GM18951 (cell line): ENCODE results near the gene RXRA.

Experiments used
- POLR2A ChIP-seq: IDR thresholded peaks from 4 replicates; pipeline ENCODE4 v1.6.1; 2011; ENCODE audit warnings: mild to moderate bottlenecking; ENCODE audit not compliant: insufficient read length, insufficient read depth; ENCODE audit errors: extremely low read depth
- in situ Hi-C: fragments of 300-500 bp; cut with MboI; formaldehyde crosslinking; loops from one replicate; pipeline ENCODE4 v1.12.0; 2022; ENCODE audit warnings: low sequenced_read_pairs, mixed read lengths, inconsistent platforms; ENCODE audit not compliant: unreplicated experiment

Gene RXRA

DNA sequence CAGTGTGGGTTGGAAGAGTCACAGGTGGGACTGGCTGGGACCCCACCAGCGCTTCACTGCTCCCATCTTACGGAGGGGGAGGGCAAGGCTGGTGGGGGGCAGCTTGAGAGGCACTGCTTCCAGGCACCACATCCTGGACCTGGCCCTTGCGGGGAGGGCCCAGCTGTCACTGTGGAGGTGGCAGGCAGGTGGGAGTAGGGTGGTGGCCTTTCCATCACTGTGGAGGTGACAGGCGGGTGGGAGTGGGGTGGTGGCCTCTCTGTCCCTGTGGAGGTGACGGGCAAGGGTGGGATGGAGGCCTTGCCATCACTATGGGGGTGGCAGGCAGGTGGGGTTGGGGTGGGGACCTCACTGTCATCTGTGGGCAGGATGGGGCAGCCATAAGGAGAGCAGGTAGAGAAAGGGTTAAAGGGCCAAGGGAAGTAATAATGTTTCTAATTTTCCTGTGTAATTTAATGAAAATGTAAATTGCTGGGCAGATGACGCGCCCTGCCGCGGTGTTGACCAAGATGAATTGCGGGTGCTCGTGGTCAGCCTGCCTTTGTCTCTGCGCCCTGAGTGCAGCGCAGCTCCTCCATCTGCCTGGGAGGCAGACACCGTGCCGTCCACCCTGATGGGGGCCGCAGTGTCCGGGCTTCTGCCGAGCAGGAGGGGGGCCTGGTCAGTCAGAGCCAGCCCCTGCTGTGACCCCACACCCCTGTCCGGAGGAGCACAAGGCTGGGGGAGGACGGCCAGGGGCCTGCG lies 20.8 kb downstream of the RXRA start:
- in situ Hi-C loops: no loop called here
- no peak for TF ChIP-seq POLR2A

DNA sequence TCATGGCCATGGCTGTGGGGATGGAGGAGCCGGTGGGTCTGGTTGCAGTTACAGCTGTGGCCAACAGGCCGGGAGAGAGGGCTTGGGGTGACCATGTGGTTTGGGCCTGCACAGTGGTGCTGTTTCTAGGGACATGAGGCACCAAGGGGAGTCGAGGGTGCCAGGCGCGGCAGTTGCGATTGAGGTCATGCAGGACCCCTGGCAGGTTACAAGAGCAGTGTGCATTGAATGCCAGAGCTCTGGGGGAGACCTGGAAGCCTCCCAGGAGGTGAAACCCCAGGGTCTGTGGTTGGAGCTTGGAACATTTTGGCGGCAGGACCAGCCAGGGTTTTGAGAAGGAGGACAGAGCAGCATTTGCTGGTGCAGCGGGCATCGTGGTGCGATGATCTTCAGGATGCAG lies 21.7 kb downstream of the RXRA start:
- no peak for TF ChIP-seq POLR2A
- in situ Hi-C loops: no loop called here

DNA sequence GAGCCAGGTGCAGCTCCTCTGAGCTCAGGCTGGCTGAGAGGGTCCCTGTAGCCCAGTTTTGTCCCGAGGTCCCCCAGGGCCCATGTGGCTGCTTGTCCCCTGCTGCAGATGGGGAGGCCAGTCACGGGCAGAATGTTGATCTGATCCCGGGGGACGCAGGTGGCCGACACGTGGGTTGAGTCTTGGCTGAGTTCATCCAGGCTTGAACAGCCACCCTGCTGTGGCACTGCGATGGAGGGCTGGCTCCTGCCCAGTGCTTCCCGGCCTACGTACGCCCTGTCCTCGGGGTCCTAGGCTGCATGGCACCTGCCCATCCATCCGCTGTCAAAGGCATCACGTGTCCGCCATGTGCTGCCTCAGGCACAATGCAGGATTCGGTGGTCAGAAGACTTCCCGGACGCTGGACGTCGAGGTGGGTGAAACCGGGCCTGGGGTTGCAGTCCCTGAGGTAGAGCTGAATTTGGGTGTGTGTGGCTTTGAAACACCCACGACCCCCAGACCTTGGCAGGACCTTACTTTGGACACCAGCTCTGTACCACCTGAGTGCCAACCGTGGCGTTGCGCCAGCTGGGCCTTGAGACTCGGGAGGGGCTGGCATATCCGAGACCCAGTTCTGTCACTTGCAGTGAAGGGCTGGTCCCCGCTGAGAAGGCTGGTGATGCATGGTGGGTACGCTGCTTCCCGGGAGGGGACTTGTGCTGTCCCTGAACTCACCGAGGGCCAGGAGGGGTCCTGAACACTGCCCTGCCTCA lies 22.3 kb downstream of the RXRA start:
- in situ Hi-C loops: no loop called here
- TF ChIP-seq POLR2A: no peak

DNA sequence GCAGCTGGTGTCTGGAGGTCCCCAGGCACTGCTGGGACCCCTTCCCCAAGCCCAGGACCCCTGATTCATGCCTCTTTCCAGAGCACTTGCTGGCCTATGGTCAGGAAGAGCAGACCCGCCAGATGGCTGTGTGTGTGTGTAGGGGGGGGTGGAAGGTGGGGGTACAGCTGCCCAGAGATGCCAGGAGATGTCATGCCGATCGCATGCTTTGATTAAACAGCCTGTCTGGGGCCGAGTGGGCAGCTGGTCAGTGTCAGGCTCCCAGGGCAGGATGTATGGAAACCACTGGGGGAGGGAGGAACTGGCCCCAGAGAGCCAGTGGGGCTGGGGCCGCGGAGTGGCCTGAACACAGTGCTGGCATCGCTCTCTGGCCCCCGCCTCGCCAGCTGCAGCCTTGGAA lies 23.7 kb downstream of the RXRA start:
- in situ Hi-C loops: no loop called here
- no peak for TF ChIP-seq POLR2A

DNA sequence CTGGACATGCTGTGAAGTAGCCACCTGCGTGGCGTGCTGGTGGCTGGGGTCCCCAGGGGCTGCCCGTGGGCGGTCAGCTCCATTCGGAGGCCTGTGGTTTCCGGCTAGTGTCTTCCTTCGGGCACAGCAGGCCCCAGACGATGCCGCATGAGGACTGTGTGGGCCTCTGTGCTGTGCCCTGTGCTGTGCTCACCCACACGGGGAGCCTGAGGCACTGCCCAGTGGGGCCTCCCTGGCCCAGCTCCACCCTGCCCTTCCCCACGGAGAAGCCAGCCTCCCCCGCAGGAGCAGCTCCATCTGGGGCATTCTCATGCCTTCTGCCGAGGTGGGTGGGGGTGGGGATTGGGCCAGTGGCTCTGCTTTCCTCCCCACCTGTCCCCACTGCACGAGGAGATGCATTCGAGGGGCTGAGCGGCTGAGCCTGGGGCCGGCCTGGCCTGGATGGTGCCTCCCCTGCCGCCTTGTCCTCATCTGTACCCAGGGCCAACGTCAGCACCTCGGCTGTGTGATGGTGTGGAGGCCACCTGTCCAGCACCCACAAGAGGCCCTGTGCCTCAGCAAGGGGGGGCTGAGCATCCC lies 24.2 kb downstream of the RXRA start:
- in situ Hi-C loops: no loop called here
- no peak for TF ChIP-seq POLR2A

DNA sequence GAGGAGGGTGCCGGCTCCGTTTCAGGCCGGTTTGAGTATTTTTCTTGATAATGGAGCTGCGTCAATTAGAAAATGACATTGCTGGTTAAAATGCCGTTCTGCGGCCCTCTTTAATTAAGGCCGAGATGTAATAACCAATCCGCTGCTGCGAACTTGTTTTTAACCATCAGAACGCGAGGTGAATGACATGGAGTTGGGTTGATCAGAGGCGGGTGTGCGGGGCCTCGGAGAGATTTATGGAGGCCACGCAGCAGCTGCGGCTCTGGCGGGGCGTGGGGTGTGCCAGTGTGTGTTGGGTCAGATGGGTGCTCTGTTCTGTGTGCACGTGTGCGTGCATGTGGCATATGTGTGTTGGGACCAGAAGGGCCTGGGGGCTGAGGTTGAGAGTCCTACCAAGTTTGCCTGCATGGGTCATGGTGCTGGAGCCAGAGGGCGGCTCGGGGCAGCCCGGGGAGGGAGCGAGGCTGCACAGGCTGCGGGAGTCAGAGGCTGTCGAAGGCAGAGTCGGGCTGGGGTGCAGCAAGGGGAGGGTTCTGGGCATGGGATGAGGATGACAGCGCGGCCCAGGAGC lies 25.4 kb downstream of the RXRA start:
- TF ChIP-seq POLR2A: no peak
- in situ Hi-C loops: no loop called here

DNA sequence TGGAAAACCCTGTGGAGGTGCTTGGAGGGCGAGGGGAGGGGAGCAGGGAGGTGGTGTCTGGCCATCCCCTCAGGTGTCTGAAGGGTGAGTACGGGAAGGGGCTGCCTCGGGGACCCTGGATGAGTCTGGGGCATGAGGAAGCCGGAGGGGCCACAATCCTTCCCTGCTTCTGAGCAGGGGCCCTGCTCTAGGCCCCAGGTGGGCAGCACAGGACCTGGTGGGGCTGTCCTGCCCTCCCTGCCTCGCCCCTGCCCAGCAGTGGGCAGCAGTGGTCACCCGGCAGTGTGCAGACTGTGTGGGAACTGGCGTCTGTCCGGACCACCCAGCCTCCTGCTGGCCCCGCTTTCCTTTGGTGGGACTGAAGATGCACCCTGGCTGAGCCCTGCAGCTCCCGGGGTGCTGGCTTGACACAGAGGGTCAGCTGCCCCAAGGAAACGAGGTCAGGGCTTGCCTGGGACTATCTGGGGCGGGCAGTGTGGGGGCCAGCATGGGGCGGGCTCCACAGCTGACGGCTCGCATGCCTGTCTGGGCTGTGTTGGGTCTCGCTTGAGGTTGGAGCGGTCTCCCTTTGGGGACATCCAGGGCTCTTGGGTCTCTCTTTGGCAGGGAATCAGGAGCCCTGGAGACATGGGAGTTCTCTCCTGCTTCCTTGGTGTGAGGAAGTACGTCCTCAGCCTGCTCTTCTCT lies 26.1 kb downstream of the RXRA start:
- no peak for TF ChIP-seq POLR2A

DNA sequence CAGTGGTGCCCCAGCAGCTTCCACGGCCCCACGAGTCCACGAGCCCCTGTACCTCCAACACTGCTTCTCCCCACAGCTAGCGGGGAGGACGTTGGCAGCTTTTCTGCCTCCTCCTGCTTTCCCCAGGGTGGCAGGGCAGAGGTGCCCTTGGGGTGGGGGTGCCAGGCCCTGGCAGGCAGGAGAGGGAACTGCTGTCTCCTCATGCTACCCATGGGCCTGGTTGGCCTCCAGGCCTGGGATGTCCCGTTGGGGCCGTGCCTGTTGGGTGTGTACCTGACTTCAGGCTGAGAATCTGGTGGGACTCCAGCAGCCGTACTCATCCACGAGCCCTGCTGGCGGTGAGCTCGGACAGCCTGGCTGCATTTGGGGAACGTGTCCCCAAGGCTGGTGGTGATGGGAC lies 27.3 kb downstream of the RXRA start:
- TF ChIP-seq POLR2A: no peak
- in situ Hi-C loops: no loop called here

More for the DNA sequence above, 26.1 kb downstream of the RXRA start:
- in situ Hi-C loops: no loop called here

DNA sequence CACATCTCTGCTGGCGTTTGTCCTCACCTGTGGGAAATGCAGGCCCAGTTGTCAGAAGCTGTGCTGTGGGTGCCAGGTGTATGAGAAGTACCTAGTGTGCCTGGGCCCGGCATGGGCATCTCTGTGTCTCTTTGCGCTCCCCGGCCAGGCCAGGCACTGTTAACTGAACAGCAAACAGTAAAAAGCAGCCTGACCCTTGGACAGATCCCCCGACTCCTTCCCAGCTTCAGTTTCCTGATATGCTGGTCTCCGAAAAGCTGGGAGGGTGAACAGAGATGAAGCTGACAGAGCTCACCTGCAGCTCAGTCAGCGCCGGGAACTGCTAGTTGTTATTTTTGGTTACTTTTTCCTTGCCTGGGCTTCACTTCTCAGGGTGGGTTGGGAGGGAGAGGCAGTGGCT lies 28.9 kb downstream of the RXRA start:
- in situ Hi-C loops: no loop called here

DNA sequence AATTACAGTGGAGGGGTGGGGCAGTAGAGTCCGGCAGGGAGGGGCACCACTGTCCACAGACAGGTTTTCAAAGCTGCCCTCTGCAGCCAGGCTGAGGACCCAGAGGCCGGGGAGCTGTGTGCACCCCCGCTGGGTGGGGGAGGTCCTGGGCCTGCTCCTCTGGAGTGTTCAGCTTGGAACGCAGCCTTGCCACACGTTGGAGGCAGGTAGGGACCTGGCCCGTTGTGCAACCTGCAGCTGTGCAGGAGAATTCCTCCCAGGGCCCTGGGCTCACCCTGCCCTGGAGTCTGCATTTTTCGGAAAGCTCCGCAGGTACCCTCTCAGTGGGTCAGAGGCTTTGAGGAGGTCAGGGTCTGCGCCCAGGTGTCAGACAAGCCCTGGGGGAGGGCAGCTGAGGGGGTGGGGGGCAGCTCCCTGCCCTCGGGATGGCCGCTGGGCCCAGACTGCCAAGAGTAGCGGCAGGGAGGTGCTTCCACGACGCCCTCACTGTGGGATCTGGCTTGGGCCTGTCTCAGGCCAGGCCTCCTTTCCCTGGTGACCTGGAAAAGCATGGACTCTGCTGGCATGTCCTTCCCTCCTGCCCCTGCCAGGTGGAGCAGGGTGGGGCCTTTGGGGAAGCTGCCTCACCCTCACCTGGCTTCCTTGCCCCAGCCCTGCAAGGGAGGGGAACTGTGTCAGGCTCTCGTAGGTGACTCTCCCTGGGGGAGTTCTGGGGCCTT lies 29.5 kb downstream of the RXRA start:
- in situ Hi-C loops: no loop called here
- no peak for TF ChIP-seq POLR2A

More for the DNA sequence above, 28.9 kb downstream of the RXRA start:
- no peak for TF ChIP-seq POLR2A

DNA sequence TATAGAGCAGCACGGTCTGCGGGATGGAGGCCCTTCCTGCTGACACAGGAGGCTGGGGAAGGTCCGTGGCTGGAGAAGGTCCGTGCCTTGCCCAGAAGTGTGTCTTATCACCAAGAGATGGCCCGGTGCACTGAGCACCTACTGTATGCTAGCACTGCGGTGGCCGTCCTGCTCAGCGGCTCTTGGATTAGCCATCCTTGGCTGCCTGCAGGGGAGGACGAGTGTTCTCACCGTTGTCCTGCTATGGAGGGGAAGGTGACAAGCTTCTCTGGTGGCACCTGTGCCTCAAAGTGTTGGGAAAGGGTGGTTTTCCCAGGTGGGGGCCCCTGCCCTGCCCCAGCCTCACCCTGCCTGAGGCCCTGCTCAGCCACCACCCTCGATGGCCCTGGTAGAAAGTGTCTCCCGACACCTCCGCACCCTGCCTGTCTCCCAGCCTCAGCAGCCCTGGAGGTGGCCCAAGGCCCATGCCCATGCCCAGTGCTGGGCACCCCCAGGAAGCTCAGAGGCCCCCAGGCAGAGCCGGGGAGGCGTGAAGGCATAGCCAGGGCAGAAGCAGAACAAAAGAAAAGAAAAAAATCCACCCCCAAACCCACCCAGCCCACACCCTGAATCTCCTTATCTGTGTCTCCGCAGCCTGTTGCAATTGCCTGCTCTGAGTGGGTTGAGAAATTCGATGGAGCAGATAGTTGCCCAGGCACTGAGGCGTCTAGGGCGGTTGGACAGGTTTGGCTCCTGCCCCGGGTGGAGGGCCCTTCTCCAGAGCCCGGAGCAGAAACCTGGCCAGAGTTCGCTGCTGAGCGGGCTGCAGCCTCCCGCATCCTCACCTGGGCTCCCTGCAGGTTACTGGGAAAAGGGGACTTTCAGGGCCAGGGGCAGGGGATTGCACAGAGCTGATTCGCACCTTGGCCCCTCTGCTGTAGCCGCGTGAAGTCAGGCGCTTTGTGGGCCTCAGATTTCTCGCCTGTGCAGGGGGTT lies 30.5 kb downstream of the RXRA start:
- in situ Hi-C loops: no loop called here
- no peak for TF ChIP-seq POLR2A
